Myocyte (in vitro differentiated cells): ENCODE measurements around the gene SOS2. TPM values are rescaled to one million over a fixed set of nuclear protein-coding genes. Genes with fewer than 3 reads are reported as not detected.
"Not testable (repeated sequence)": the region's sequence is repeated elsewhere in the genome, so short reads cannot be mapped to it uniquely, and the experiment has no call there.

ENCODE experiments used
- DNase-seq: peaks from one replicate; pipeline ENCODE4 v3.0.0-alpha.2; 2012; ENCODE audit warnings: low read depth
- total RNA-seq: library from RNA; depleted of rRNA; stranded (reverse); fragments of >200 nt; gene quantifications from 2 replicates; pipeline ENCODE4 v1.2.3, GENCODE V29; 2014

The SOS2 gene
- total RNA-seq, 1 donor from 2014 or later, result 40.0 TPM

GRCh38 chr14:50228313-50228712 is 3.1 kb downstream of the SOS2 start:
- no peak for DNase-seq

GRCh38 chr14:50225974-50226297 is 5.4 kb downstream of the SOS2 start:
- no peak for DNase-seq

GRCh38 chr14:50225067-50225973 is 6.1 kb downstream of the SOS2 start:
- peak; percentile 82 for DNase-seq

GRCh38 chr14:50222055-50222613 is 9.2 kb downstream of the SOS2 start:
- DNase-seq, result no peak

- no peak for DNase-seq
These were observed 12.9 kb downstream of the SOS2 start for GRCh38 chr14:50218501-50218900.

- DNase-seq, result no peak
These were observed 16.0 kb downstream of the SOS2 start for GRCh38 chr14:50215416-50215815.

GRCh38 chr14:50213795-50214194 is 17.6 kb downstream of the SOS2 start:
- no peak for DNase-seq

GRCh38 chr14:50212726-50213125 is 18.7 kb downstream of the SOS2 start:
- no peak for DNase-seq

- no peak for DNase-seq
These were observed 21.3 kb downstream of the SOS2 start for GRCh38 chr14:50210074-50210473.

GRCh38 chr14:50198499-50198898 is 32.9 kb downstream of the SOS2 start:
- no peak for DNase-seq

- DNase-seq, result no peak
These were observed 39.9 kb downstream of the SOS2 start for GRCh38 chr14:50191499-50191898.

GRCh38 chr14:50186107-50186506 is 45.3 kb downstream of the SOS2 start:
- no peak for DNase-seq

- peak; percentile 51 for DNase-seq
These were observed 57.5 kb downstream of the SOS2 start for GRCh38 chr14:50173891-50174290.

- DNase-seq, result no peak
These were observed 59.5 kb downstream of the SOS2 start for GRCh38 chr14:50171895-50172294.

- not testable (repeated sequence) for DNase-seq
These were observed 64.0 kb downstream of the SOS2 start for GRCh38 chr14:50167381-50167780.

- DNase-seq, result no peak
These were observed 75.3 kb downstream of the SOS2 start for GRCh38 chr14:50156111-50156510.

- no peak for DNase-seq
These were observed 82.6 kb downstream of the SOS2 start for GRCh38 chr14:50148799-50149198.

- peak; percentile 47 for DNase-seq
These were observed 92.2 kb downstream of the SOS2 start for GRCh38 chr14:50139192-50139591.

GRCh38 chr14:50127802-50128201 is 103.6 kb downstream of the SOS2 start:
- DNase-seq, result no peak

- DNase-seq, result no peak
These were observed 108.3 kb downstream of the SOS2 start for GRCh38 chr14:50123062-50123461.

- no peak for DNase-seq
These were observed 109.1 kb downstream of the SOS2 start for GRCh38 chr14:50122291-50122690.

- DNase-seq, result no peak
These were observed 109.9 kb downstream of the SOS2 start for GRCh38 chr14:50121486-50121885.

GRCh38 chr14:50117456-50117855 is 113.9 kb downstream of the SOS2 start:
- no peak for DNase-seq
